Measurements from ENCODE around the gene ZRANB3.
"Not testable (repeated sequence)": the region's sequence is repeated elsewhere in the genome, so short reads cannot be mapped to it uniquely, and the experiment has no call there.

The ZRANB3 gene

GRCh38 chr2:135528006-135528405 is 3.0 kb downstream of the ZRANB3 start:
- H3K4me3 Mint-ChIP-seq = no peak overlapping the region
- no peaks in the 10 kb centered on the region for H3K27me3 Mint-ChIP-seq
- H3K36me3 Mint-ChIP-seq = peaks cover 3 to 15% of the 10 kb centered on the region in 2 donors
- H3K27ac Mint-ChIP-seq = no peak overlapping the region
- no peaks in the 10 kb centered on the region for H3K9me3 Mint-ChIP-seq
- DNase-seq (no peak), ATAC-seq (replicated peaks) (no peak)
- peaks cover 6 to 18% of the 10 kb centered on the region in 2 donors for H3K4me1 Mint-ChIP-seq

GRCh38 chr2:135525786-135526185 is 5.2 kb downstream of the ZRANB3 start:
- ATAC-seq (replicated peaks) (no peak), DNase-seq (no peak)
- Mint-ChIP-seq H3K4me3 (no peak overlapping the region), H3K36me3 (peaks cover 12 to 22% of the 10 kb centered on the region in 2 donors), H3K4me1 (peaks cover 0 to 13% of the 10 kb centered on the region in 2 donors), H3K27me3 (no peaks in the 10 kb centered on the region), H3K9me3 (peaks cover 0 to 1% of the 10 kb centered on the region in 2 donors), H3K27ac (no peak overlapping the region)

- H3K4me3 Mint-ChIP-seq = no peak overlapping the region
- ATAC-seq (replicated peaks) (no peak), DNase-seq (no peak)
- H3K27me3 Mint-ChIP-seq = no peaks in the 10 kb centered on the region
- peaks cover 22 to 23% of the 10 kb centered on the region in 2 donors for H3K36me3 Mint-ChIP-seq
- peaks cover 0 to 1% of the 10 kb centered on the region in 2 donors for H3K4me1 Mint-ChIP-seq
- H3K27ac Mint-ChIP-seq = no peak overlapping the region
- peaks cover 0 to 3% of the 10 kb centered on the region in 2 donors for H3K9me3 Mint-ChIP-seq
These were observed 18.9 kb downstream of the ZRANB3 start for GRCh38 chr2:135512099-135512498.

GRCh38 chr2:135510577-135510976 is 20.4 kb downstream of the ZRANB3 start:
- H3K4me1 Mint-ChIP-seq = peaks cover 0 to 1% of the 10 kb centered on the region in 2 donors
- H3K4me3 Mint-ChIP-seq = no peak overlapping the region
- no peak for ATAC-seq (replicated peaks)
- no peak for DNase-seq
- H3K27ac Mint-ChIP-seq = no peak overlapping the region
- H3K36me3 Mint-ChIP-seq = peaks cover 24 to 27% of the 10 kb centered on the region in 2 donors
- peaks cover 0 to 3% of the 10 kb centered on the region in 2 donors for H3K9me3 Mint-ChIP-seq
- H3K27me3 Mint-ChIP-seq = no peaks in the 10 kb centered on the region

- Mint-ChIP-seq H3K36me3 (peaks cover 33 to 45% of the 10 kb centered on the region in 2 donors), H3K27ac (no peak overlapping the region), H3K4me3 (no peak overlapping the region), H3K4me1 (no peaks in the 10 kb centered on the region), H3K27me3 (no peaks in the 10 kb centered on the region), H3K9me3 (peaks cover 1 to 4% of the 10 kb centered on the region in 2 donors)
- ATAC-seq (replicated peaks) (no peak), DNase-seq (no peak)
These were observed 26.2 kb downstream of the ZRANB3 start for GRCh38 chr2:135504811-135505210.

GRCh38 chr2:135498588-135498987 is 32.4 kb downstream of the ZRANB3 start:
- peaks cover 15 to 18% of the 10 kb centered on the region in 2 donors for H3K9me3 Mint-ChIP-seq
- not testable (repeated sequence) for H3K27me3 Mint-ChIP-seq; ATAC-seq (replicated peaks); H3K27ac Mint-ChIP-seq; DNase-seq; H3K4me1 Mint-ChIP-seq; H3K4me3 Mint-ChIP-seq
- peaks cover 46 to 70% of the 10 kb centered on the region in 2 donors for H3K36me3 Mint-ChIP-seq

- H3K9me3 Mint-ChIP-seq = peaks cover 17% of the 10 kb centered on the region in 2 donors
- DNase-seq (no peak), ATAC-seq (replicated peaks) (no peak)
- peaks cover 34 to 57% of the 10 kb centered on the region in 2 donors for H3K36me3 Mint-ChIP-seq
- H3K27me3 Mint-ChIP-seq = no peaks in the 10 kb centered on the region
- H3K4me3 Mint-ChIP-seq = no peak overlapping the region
- H3K27ac Mint-ChIP-seq = no peak overlapping the region
- H3K4me1 Mint-ChIP-seq = peaks cover 0 to under 1% of the 10 kb centered on the region in 2 donors
These were observed 36.1 kb downstream of the ZRANB3 start for GRCh38 chr2:135494917-135495316.

- H3K27me3 Mint-ChIP-seq = no peaks in the 10 kb centered on the region
These were observed 36.5 kb downstream of the ZRANB3 start for GRCh38 chr2:135494503-135494902.

GRCh38 chr2:135490376-135490775 is 40.6 kb downstream of the ZRANB3 start:
- Mint-ChIP-seq H3K36me3 (peaks cover 42 to 61% of the 10 kb centered on the region in 2 donors), H3K4me1 (peaks cover 0 to 7% of the 10 kb centered on the region in 2 donors), H3K4me3 (no peak overlapping the region), H3K27ac (no peak overlapping the region), H3K27me3 (no peaks in the 10 kb centered on the region), H3K9me3 (peaks cover 3 to 15% of the 10 kb centered on the region in 2 donors)
- DNase-seq = no peak
- ATAC-seq (replicated peaks) = no peak

More at GRCh38 chr2:135494503-135494902, 36.5 kb downstream of the ZRANB3 start:
- Mint-ChIP-seq H3K36me3 (peaks cover 35 to 57% of the 10 kb centered on the region in 2 donors), H3K4me3 (no peak overlapping the region), H3K9me3 (peaks cover 15 to 16% of the 10 kb centered on the region in 2 donors), H3K4me1 (peaks cover 0 to 4% of the 10 kb centered on the region in 2 donors), H3K27ac (no peak overlapping the region)
- ATAC-seq (replicated peaks) (no peak), DNase-seq (no peak)

- Mint-ChIP-seq H3K4me1 (peaks cover 0 to 7% of the 10 kb centered on the region in 2 donors), H3K4me3 (no peak overlapping the region), H3K36me3 (peaks cover 44 to 50% of the 10 kb centered on the region in 2 donors), H3K9me3 (peaks cover 7 to 11% of the 10 kb centered on the region in 2 donors), H3K27ac (no peak overlapping the region), H3K27me3 (no peaks in the 10 kb centered on the region)
- no peak for ATAC-seq (replicated peaks)
- DNase-seq = no peak
These were observed 45.6 kb downstream of the ZRANB3 start for GRCh38 chr2:135485441-135485840.

- no peak for ATAC-seq (replicated peaks)
- no peak overlapping the region for H3K27ac Mint-ChIP-seq
These were observed 55.9 kb downstream of the ZRANB3 start for GRCh38 chr2:135475128-135475527.

GRCh38 chr2:135473567-135473966 is 57.5 kb downstream of the ZRANB3 start:
- no peaks in the 10 kb centered on the region for H3K4me1 Mint-ChIP-seq
- H3K27ac Mint-ChIP-seq = no peak overlapping the region
- H3K36me3 Mint-ChIP-seq = no peaks in the 10 kb centered on the region
- ATAC-seq (replicated peaks) (no peak), DNase-seq (no peak)
- H3K4me3 Mint-ChIP-seq = no peak overlapping the region
- no peaks in the 10 kb centered on the region for H3K27me3 Mint-ChIP-seq
- no peaks in the 10 kb centered on the region for H3K9me3 Mint-ChIP-seq

More at GRCh38 chr2:135475128-135475527, 55.9 kb downstream of the ZRANB3 start:
- H3K4me1 Mint-ChIP-seq = no peaks in the 10 kb centered on the region
- no peak for DNase-seq
- no peaks in the 10 kb centered on the region for H3K27me3 Mint-ChIP-seq
- H3K36me3 Mint-ChIP-seq = no peaks in the 10 kb centered on the region
- H3K9me3 Mint-ChIP-seq = no peaks in the 10 kb centered on the region
- no peak overlapping the region for H3K4me3 Mint-ChIP-seq

- Mint-ChIP-seq H3K4me3 (no peak overlapping the region), H3K27me3 (no peaks in the 10 kb centered on the region), H3K9me3 (no peaks in the 10 kb centered on the region), H3K4me1 (peaks cover 0 to 2% of the 10 kb centered on the region in 2 donors), H3K36me3 (peaks cover 4 to 5% of the 10 kb centered on the region in 2 donors), H3K27ac (no peak overlapping the region)
- ATAC-seq (replicated peaks) (no peak), DNase-seq (no peak)
These were observed 59.9 kb downstream of the ZRANB3 start for GRCh38 chr2:135471106-135471505.

GRCh38 chr2:135457279-135457678 is 73.7 kb downstream of the ZRANB3 start:
- H3K9me3 Mint-ChIP-seq = peaks cover 9 to 16% of the 10 kb centered on the region in 2 donors
- no peaks in the 10 kb centered on the region for H3K27me3 Mint-ChIP-seq
- peaks cover 10 to 24% of the 10 kb centered on the region in 2 donors for H3K36me3 Mint-ChIP-seq
- H3K4me3 Mint-ChIP-seq = no peak overlapping the region
- H3K27ac Mint-ChIP-seq = no peak overlapping the region
- H3K4me1 Mint-ChIP-seq = no peaks in the 10 kb centered on the region
- no peak for DNase-seq
- no peak for ATAC-seq (replicated peaks)

GRCh38 chr2:135456835-135457234 is 74.2 kb downstream of the ZRANB3 start:
- H3K27ac Mint-ChIP-seq = no peak overlapping the region
- H3K4me1 Mint-ChIP-seq = no peaks in the 10 kb centered on the region
- H3K36me3 Mint-ChIP-seq = peaks cover 12 to 29% of the 10 kb centered on the region in 2 donors
- no peak overlapping the region for H3K4me3 Mint-ChIP-seq
- ATAC-seq (replicated peaks) (no peak), DNase-seq (no peak)
- H3K9me3 Mint-ChIP-seq = peaks cover 13 to 19% of the 10 kb centered on the region in 2 donors
- H3K27me3 Mint-ChIP-seq = no peaks in the 10 kb centered on the region
